GM19099 (cell line): Measurements from ENCODE around the gene RXRB.

ENCODE experiments used
- POLR2A ChIP-seq: IDR thresholded peaks from 3 replicates; pipeline ENCODE4 v1.6.1; 2011; ENCODE audit warnings: low read depth; ENCODE audit not compliant: insufficient read length; ENCODE audit errors: extremely low read depth

RXRB gene

DNA sequence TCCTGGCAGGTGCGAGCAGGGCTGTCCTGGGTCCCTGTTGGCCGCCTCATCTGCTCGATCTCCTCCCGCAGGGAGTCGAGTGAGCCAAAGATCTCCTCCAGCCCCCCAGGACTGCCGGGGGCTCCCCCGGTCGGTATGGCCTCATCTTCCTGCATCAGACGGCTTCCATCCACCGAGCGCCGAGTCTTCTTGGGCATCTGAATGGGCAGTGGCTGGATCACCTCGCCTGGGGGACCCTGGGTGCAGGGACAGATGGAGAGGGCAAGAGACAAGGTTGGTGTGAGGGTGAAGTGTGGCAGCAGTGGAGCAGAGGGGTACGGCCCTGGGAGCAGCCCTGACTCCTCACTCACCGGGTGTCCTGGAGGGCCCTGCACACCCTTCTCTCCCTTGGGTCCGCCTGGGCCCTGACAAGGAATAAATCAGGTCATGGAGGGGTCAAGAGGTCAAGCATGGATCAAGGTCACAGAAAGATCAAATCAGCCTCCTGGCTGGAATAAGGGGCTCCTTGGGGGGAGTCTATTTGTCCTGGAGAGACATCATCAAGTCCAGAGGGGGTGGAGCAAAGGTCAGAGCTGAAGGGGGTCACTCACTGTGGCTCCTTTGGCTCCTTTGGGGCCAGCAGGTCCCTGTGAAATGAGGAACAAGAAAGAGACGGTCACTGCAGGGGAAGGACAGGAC is 34.7 kb downstream of the RXRB start:
- no peak for TF ChIP-seq POLR2A

DNA sequence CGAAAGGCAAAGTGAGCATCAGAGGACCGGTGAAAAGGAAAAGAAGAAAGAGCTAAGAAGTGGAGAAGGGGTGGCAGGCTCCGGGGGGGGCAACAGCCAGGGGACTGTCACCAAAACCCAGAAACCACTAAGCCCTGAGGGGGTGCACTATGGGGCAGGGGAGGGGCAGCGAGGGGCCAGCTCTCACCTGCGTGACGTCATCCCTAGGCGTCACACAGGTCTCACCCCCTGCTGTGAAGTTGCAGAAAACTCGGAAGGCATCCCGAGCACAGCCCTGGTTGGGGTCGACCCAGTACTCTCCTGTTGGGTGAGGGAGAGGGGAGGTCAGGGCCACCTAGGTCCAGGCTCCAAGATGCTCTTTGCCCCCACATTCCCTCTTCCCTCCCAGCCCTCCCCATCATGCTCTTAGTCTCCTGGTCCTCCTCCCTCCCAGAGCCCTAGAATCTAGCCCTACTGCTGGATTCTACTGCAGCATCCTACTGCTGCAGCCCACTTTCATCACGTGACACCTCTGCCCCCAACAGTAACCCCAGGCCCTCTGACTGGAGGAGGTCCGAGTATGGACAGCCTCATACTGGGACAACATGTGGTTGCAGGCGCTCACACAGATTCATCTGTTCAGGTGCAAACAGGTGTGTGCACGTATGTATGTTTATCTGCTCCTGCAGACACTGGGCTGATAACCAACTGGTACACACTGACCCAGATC is 35.6 kb downstream of the RXRB start:
- no peak for TF ChIP-seq POLR2A

DNA sequence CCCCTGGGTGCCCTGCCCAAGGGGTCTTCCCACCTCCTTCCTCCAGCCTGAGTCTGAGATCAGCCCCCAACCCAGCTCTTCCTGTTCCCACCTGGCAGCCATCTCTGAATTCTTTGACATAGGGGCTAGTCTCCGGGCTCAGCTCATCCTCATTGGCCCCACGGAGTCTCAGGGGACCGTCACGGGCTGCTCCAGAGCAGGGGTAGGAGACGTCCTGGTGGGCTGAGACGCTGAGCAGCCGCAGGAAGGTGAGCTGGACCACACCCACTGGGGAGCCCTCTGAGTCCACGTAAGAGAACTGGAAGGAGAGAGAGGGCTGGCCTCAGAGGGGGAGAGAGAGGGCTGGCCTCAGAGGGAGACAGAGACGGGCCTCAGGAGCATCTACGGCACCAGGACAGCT is 36.3 kb downstream of the RXRB start:
- TF ChIP-seq POLR2A = no peak

DNA sequence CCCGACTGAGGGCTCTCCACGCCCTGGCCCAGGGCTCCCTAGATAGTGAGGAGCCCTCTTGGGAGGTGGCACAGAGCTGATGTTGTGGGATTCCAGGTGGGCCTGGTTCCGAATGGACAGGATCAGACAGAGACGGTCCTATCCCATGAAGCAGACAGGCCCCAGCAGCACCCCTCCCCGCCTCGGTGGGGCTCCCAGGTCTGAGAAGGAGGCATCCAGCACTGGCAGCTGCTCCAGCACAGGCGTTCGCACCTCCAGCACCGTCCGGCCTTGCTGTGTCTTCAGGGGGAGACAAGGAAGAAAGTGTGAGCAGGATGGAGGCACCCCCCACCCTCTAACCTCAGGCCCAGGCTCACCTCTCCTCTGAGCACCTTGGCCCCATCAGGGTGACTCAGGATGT is 36.9 kb downstream of the RXRB start:
- no peak for TF ChIP-seq POLR2A

DNA sequence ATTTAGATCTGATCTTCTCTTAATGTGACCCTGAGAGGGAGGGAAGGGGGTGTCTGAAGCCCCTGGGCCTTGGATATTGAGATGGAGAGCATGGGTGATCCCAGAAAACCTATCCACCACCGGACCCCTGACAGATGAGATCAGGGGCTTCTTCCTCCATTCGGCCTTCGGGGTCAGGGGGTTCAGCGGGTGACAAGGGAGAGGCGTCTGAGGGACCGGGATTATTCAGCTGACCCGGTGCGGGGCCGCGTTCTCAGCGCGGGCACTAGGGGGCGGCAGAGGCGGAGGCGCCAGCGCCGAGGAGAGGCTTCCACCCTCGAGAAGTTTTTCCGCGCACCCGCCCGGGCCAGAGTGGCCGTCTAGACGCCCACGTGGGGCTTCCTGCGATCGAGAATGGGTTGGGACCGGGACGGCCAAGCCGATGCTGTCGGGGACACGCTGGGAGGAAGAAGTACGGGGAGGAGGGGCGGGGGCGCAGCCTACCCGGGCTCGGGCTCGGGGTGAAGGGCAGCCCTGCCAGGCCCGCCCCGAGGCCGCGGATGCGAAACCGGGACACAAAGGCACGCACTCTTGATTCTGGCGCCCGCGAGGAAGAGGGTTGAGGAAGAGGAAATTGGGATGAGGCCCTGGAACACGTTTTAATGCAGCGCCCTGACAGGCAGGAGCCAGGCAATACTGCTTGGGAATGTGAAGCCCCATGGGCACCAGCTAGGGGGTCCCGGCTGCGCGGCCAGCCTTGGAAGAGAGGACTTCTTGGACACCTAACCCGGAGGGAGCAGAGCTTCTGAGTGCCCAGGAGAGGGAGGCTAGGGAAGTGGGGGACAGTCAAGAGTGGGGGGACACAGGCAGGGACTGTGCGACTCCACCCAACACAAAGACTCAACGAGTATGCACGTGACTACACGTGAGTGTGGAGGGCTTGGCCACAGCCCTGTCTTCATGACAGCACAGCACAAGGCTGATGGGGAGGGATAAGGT is 38.8 kb downstream of the RXRB start:
- peak; percentile 29 for TF ChIP-seq POLR2A

DNA sequence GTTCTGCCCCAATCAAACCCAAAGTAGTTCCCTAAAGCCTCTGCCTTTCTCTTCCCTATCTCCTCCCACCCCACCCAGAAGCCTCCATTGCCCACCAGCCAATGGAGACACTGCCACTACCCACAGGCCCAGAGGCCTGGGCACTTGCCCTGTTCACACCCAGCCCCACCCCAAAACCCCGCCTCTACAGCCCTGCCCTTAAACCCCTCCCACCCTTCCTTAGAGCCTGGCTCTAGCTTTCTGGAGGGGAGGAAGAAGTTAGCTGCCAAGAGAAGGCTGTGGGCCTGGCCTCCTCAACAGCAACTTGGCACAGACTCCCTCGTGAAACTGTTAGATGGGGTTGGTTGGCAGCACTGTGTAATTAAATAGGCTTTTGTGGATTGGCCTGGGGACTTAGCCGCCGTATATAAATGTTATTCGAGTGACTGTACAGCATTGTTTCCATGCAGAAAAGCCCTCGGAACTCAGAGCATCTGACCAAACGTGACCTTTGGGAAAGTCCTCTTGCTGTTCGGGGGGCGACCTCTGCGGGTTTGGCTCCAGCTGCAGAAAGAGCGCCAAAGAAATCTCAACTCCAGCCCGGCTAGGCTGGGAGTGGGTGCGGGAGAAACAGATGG is 39.6 kb downstream of the RXRB start:
- TF ChIP-seq POLR2A = no peak

DNA sequence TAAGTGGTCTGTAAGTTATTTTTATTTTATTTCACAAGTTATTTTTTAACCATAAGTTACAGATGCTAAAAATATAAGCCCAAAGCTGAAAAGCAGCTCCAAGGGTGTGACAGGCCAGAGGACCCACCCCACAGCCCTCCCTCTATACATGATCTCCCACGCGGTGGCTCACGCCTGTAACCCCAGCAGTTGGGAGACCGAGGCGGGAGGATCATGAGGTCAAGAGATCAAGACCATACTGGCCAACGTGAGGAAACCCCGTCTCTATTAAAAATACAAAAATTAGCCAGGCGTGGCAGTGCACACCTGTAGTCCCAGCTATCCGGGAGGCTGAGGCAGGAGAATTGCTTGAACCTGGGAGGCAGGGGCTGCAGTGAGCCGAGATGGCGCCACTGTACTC is 40.4 kb downstream of the RXRB start:
- TF ChIP-seq POLR2A = no peak

DNA sequence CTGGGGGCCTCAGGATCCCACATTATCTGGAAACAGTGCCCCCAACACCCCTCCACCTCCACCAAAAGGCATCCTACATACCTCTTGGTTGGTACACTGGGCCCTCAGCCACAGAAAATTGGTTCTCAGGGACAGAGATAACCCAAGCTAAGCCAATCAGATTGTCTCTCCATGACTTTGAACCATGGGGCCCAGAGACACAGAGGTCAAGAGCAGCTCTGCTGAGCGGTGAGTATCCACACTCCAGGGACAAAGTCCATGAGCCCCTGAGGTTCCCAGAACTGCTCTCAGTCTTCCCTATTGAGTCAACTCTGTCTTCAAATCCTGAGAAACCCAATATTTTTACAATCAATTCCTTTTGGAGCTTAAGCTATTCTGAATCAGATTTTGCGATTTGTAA is 43.5 kb downstream of the RXRB start:
- TF ChIP-seq POLR2A = no peak

DNA sequence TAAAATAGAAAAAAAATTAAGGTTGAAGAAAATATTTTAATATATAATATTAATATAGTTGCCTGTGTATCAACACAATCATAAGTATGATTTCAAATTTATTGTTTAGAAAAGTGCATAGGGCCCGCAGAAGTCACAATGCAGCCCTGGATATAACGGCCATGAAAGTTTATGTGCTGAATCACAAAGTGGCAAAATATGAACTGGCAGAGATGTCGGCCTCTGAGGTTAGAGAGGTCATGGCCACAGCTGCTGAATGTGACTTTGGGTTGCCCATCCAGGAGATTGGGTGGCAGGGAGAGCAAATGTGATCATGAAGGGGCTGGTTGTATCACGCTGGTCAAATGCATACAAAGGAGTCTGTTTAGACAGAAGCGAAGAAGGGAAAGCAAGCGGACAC is 43.9 kb downstream of the RXRB start:
- TF ChIP-seq POLR2A = no peak

DNA sequence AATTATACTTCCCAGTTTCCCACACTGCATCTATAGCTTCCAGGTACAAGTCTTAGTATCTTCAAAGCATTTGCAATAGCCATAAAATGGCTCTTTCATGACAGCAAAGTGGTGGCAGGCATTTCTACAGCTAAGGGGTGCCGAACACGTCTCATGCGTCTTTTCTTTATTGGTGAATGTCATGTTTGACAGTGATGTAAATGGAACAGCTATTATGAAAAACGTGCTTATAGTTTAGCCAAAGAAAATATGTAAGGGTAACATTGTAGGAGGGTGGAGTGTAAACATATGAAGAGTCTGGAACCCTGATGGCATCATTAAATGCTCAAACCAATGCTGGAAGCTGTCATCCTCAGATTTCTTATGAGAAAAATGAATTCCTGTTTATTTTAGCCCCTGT is 46.1 kb downstream of the RXRB start:
- no peak for TF ChIP-seq POLR2A

DNA sequence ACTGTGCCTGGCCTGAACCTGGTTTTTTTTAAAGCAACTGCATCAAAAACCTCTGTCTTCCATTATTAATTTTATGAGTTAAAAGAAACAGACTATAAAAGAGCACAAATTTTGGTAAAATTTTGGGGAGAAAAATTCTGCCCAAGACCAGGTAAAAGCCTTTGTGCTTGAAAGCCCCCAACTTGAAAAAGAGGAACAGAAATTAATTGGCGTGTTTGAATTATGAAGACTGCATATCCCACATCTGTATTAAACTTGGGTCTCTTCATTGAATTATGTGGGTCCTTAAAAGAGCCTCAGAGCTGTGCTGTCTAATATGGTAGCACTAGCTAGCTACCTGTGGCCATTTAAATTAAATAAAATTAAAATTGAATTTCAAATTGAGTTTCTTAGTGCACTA is 49.4 kb downstream of the RXRB start:
- no peak for TF ChIP-seq POLR2A

DNA sequence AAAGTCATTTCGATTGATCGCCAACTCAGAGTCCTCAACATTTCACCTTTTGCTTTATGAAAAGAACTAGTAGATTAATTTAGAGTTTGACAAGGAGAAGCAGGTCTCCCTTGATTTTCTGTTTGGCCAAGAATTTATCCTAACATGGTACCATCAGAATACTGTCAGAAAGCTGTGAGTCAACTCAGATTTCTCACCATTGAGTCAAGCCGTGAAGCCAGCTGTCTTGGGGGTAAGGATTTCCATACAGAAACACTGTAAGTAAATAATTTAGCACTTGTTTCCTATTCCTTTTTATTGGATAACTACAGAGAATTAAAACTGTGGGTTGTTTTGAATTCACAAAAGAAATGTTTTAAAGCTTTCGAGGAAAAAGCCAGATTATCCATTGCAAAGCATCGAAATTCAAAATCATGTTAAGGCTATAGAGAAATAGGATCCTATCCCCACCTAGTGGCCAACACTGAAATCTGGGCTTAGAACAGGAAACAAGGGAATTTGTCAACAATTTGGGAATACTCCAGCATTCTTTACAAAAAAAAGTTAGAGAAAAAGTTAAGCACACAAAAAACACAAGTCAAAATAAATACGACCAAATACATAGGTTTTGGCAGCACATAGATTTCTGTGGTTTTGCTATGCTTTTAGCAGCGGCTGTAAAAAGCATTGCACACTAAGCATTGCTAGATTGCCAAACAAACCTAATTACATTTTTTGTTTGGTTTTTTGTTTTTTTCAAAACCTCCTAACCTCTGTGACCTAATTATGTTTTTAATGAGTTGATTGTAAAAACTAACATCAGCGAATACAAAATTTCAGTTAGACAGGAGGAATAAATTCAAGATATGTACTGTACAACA is 52.4 kb downstream of the RXRB start:
- no peak for TF ChIP-seq POLR2A

DNA sequence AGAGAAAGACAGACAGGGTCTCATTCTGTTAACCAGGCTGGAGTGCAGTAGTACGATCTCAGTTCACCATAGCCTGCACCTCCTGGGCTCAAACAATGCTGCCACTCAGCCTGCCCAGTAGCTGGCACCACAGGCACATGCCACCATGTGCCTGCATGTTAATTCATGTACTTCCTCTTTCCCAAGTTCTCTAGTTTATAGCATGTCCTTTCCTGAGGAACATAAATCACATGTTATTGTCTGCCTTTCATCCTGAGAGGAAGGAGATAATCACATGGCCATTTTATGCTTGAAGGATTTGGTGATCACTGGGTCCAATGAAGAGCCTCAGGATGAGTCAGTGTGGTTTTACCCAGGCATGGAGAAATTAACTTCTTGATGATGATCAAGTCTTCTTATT is 56.1 kb downstream of the RXRB start:
- TF ChIP-seq POLR2A = no peak
